Endothelial cell (in vitro differentiated cells): ENCODE data around the gene TBCK. TPM values are rescaled to one million over a fixed set of nuclear protein-coding genes. Genes with fewer than 3 reads are reported as not detected.

ENCODE experiments used
- DNase-seq: peaks from one replicate; pipeline ENCODE4 v3.0.0; 2021; ENCODE audit warnings: low spot score
- H3K27ac Mint-ChIP-seq: one replicate; pipeline ENCODE4 v1.8.0; 2021; ENCODE audit warnings: mixed read lengths, inconsistent platforms; ENCODE audit not compliant: unreplicated experiment
- H3K27me3 Mint-ChIP-seq: one replicate; pipeline ENCODE4 v1.8.0; 2021; ENCODE audit warnings: mild to moderate bottlenecking, moderate library complexity, mixed read lengths, inconsistent platforms; ENCODE audit not compliant: unreplicated experiment
- H3K36me3 Mint-ChIP-seq: one replicate; pipeline ENCODE4 v1.8.0; 2021; ENCODE audit warnings: mild to moderate bottlenecking, low read depth, mixed read lengths, inconsistent platforms; ENCODE audit not compliant: unreplicated experiment
- H3K4me1 Mint-ChIP-seq: one replicate; pipeline ENCODE4 v1.8.0; 2021; ENCODE audit warnings: mild to moderate bottlenecking, mixed read lengths, inconsistent platforms; ENCODE audit not compliant: unreplicated experiment
- H3K4me3 Mint-ChIP-seq: one replicate; pipeline ENCODE4 v1.8.0; 2021; ENCODE audit warnings: mild to moderate bottlenecking, mixed read lengths, inconsistent platforms; ENCODE audit not compliant: unreplicated experiment
- H3K9me3 Mint-ChIP-seq: one replicate; pipeline ENCODE4 v1.8.0; 2021; ENCODE audit warnings: mixed read lengths, inconsistent platforms; ENCODE audit not compliant: unreplicated experiment
- total RNA-seq: library from RNA; stranded (reverse); fragmentation: NEBNext Ultra II Directional; extraction: Animal tissue kit (Norgen Biotek cat#: 25700); gene quantifications from one replicate; pipeline ENCODE4 v1.2.1, GENCODE V29; 2021; ENCODE audit not compliant: unreplicated experiment
- TF ChIP-seq, protein P1 (sequence below): fragments of 200-600 bp; sonication (generic); IDR thresholded peaks from one replicate; pipeline ENCODE4 v1.5.0; 2021; ENCODE audit warnings: antibody characterized with exemption; ENCODE audit not compliant: unreplicated experiment

The TBCK gene
- total RNA-seq, 1 donor from 2014 or later = 48.6 TPM

- no peak overlapping the region for H3K4me3 Mint-ChIP-seq
- no peak overlapping the region for H3K27ac Mint-ChIP-seq
- no peak for DNase-seq
- no peaks in the 10 kb centered on the region for H3K36me3 Mint-ChIP-seq
- TF ChIP-seq, protein P1, sequence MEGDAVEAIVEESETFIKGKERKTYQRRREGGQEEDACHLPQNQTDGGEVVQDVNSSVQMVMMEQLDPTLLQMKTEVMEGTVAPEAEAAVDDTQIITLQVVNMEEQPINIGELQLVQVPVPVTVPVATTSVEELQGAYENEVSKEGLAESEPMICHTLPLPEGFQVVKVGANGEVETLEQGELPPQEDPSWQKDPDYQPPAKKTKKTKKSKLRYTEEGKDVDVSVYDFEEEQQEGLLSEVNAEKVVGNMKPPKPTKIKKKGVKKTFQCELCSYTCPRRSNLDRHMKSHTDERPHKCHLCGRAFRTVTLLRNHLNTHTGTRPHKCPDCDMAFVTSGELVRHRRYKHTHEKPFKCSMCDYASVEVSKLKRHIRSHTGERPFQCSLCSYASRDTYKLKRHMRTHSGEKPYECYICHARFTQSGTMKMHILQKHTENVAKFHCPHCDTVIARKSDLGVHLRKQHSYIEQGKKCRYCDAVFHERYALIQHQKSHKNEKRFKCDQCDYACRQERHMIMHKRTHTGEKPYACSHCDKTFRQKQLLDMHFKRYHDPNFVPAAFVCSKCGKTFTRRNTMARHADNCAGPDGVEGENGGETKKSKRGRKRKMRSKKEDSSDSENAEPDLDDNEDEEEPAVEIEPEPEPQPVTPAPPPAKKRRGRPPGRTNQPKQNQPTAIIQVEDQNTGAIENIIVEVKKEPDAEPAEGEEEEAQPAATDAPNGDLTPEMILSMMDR = no peak
- H3K4me1 Mint-ChIP-seq = no peaks in the 10 kb centered on the region
- no peaks in the 10 kb centered on the region for H3K9me3 Mint-ChIP-seq
- no peaks in the 10 kb centered on the region for H3K27me3 Mint-ChIP-seq
These were observed 54.0 kb downstream of the TBCK start for GRCh38 chr4:106261980-106262379.

DNA sequence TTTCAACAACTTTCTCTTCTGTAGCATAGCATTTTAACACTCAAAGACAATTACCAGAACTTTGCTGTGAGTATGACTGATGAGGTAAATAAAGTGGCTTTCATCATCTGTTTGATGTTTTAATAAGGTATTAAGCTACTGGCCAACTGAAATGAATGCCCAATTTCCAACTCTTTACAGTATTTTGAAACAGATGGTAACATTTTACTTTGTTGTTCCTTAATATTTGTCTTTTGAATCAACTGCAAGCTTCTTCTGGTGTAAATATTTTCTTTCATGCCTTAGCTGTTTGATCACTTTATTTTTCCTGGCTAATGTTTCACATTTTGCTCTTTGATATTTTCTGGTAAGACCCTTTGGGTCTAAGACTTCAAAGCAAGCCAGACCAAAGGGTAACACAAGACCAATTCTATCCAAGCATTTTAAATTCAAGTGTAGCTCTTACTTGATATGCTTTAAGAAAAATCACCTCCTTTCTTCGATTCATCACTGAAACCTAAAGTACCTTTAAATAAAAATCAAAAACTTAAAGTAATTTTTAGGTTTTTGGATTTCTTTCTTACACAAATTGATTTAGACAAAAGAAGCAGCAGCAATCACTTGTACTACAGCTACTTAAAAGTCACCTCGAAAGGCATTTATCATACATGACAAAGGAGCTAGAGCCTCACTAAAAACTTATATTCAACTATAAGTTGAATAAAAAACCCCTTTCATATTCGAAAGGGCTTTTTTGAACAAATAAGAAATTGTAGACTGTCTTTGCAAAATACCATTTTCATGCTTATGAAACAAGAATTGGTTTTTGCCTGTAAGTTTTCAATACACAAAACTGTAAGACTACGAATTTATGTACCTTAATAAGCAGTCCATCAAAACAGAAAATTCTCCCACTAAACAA, 57.6 kb downstream of the TBCK start:
- H3K9me3 Mint-ChIP-seq = no peaks in the 10 kb centered on the region
- H3K36me3 Mint-ChIP-seq = peaks cover 5% of the 10 kb centered on the region
- no peak overlapping the region for H3K4me3 Mint-ChIP-seq
- H3K4me1 Mint-ChIP-seq = no peaks in the 10 kb centered on the region
- DNase-seq = no peak
- H3K27me3 Mint-ChIP-seq = no peaks in the 10 kb centered on the region
- no peak overlapping the region for H3K27ac Mint-ChIP-seq
- TF ChIP-seq, protein P1 = no peak

- Mint-ChIP-seq H3K4me1 (no peaks in the 10 kb centered on the region), H3K36me3 (peaks cover 5% of the 10 kb centered on the region), H3K27ac (no peak overlapping the region), H3K4me3 (no peak overlapping the region), H3K27me3 (no peaks in the 10 kb centered on the region), H3K9me3 (no peaks in the 10 kb centered on the region)
- no peak for DNase-seq
- TF ChIP-seq, protein P1 = no peak
These were observed 59.8 kb downstream of the TBCK start for GRCh38 chr4:106256190-106256589.

DNA sequence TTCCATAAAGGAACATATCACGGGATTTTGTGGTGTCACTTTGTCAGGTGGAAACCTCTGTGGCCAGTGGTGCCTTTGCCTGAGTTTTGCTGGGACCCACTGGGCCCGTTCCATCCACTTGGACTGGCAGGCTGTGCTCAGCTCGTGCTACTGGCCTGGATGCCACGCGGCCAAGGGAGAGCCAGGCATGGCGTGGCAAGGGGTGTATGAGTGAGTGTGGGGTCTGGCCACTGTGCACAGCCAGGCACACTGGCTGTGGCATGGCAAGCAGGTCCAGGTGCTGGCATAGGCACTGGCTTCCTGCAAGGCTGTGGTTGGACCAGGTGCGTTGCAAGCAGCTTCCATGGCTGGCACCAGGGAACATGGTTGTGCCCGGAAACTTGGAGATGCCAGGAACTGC, 60.8 kb downstream of the TBCK start:
- Mint-ChIP-seq H3K4me3 (no peak overlapping the region), H3K27me3 (no peaks in the 10 kb centered on the region), H3K4me1 (no peaks in the 10 kb centered on the region), H3K9me3 (no peaks in the 10 kb centered on the region), H3K27ac (no peak overlapping the region), H3K36me3 (peaks cover 5% of the 10 kb centered on the region)
- TF ChIP-seq, protein P1 = no peak
- DNase-seq = no peak

DNA sequence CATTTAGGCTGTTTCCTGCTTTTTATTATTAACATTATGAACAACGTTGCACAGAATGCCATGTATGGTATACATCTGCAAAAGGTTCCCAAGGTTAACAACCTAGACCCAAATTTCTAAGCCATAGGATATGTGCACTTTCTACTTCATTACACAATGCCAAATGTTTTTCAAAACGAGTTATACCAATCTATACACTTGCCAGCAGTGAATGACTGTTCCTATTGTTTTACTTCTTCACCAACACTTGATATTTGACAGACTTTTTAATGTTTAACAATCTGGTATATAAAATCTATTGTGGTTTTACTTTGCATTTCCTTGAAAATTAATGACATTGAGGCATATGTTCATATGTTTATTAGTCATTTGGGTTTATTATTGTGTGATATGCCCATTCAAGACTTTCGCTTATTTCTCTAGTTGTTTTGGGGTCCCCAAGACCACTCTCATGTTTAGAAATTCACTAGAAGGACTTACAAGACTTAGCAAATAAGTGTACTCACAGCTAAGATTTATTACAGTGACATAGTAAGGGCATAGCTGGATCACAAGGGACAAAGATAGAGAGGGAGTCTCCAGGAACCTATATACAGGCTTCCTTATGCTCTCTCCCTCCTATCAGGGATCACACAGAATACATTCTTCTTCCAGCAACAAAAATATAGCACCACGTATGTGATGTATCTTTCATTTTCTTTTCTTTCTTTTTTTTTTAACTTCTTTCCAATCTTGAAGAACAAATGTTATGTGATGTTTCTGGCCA, 62.5 kb downstream of the TBCK start:
- no peaks in the 10 kb centered on the region for H3K27me3 Mint-ChIP-seq
- no peak for DNase-seq
- H3K9me3 Mint-ChIP-seq = no peaks in the 10 kb centered on the region
- TF ChIP-seq, protein P1 = no peak
- H3K4me1 Mint-ChIP-seq = no peaks in the 10 kb centered on the region
- peaks cover 5% of the 10 kb centered on the region for H3K36me3 Mint-ChIP-seq
- H3K4me3 Mint-ChIP-seq = no peak overlapping the region
- H3K27ac Mint-ChIP-seq = no peak overlapping the region
